GM20431 (cell line): ENCODE results near the gene TTC5.
"Not testable (repeated sequence)": the region's sequence is repeated elsewhere in the genome, so short reads cannot be mapped to it uniquely, and the experiment has no call there.

Experiments
- in situ Hi-C: fragments of 300-500 bp; cut with MseI, MboI; formaldehyde crosslinking; loops from one replicate; pipeline ENCODE4 v1.15.0; 2020; ENCODE audit warnings: low sequenced_read_pairs; ENCODE audit not compliant: unreplicated experiment

Gene TTC5, protein sequence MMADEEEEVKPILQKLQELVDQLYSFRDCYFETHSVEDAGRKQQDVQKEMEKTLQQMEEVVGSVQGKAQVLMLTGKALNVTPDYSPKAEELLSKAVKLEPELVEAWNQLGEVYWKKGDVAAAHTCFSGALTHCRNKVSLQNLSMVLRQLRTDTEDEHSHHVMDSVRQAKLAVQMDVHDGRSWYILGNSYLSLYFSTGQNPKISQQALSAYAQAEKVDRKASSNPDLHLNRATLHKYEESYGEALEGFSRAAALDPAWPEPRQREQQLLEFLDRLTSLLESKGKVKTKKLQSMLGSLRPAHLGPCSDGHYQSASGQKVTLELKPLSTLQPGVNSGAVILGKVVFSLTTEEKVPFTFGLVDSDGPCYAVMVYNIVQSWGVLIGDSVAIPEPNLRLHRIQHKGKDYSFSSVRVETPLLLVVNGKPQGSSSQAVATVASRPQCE

DNA sequence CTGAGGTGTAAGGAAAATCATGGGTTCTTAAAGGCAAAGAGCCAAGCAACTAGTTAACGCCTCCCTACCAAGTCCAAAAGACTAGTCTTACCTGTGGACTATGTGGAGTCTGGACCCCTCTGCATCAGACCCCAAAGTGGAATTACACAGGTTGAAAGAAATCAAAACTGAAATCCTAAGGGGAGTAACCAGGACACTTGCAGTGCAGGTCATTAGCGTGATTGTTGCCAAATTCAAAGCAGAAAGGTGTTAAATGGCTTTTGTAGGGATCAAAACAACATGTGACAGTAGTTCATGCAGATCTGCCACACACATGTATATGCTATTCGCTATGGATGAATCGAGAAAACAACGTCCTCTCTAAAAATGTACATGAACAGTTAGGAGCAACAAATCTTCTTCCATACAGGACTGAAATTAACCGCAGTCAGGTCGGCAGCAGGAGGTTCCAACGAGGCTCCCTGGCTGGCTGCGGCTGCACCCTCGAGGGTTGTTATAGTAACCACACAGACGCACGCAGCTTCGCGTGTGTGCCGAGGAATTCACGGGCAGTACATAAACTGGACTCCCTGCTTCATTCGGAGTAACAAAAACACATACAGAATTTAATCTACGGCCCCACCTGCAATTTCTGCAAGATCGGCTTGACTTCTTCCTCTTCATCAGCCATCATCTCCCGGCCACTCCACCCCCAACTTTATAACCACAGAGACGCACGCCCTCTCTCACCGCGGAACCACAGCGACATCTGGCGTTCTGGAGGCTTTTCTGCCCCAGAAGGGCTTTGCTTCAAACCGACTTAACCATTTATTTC is at the start of gene TTC5:
TSS of gene TTC5 (minus strand) at position 687 of the 814 bp plus-strand sequence. CDS start at position 673, 14 bp downstream.
- in situ Hi-C loops = no loop called here

DNA sequence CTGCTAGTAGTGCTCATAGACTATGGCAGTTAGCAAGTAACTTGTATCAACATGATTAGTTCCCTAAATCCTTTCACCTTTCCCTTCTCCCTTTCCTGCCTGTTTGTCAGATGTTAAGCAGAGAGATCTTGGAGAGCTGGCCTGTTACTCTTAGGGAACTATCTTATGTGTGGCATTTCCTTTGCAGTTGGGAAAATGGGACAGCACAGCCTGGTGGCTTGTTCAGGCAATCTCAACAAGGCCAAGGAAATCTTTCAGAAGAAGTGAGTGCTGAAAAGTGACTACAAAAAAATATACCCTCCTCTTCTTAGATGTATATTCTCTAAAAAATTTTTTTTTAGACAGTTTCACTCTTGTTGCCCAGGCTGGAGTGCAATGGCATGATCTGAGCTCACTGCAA is 45.1 kb upstream of the TTC5 start:
- in situ Hi-C loops = no loop called here

DNA sequence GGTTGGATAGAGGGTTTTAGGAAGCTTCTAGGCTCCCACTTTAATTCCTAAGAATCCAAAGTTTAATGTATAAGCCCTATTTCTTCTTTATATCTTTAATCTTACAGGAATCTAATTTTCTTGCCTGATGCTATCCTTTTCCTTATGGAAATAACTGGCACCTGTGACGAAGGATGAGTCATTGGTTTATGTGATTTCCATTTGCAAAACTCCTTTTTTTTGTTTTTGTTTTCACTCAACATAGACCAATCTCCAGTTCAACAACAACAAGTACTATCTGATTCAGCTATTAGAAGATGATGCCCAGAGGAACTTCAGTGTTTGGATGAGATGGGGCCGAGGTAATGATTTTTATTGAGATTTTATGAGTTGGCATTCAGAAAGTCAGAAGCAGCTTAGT is 44.5 kb upstream of the TTC5 start:
- in situ Hi-C loops = no loop called here

DNA sequence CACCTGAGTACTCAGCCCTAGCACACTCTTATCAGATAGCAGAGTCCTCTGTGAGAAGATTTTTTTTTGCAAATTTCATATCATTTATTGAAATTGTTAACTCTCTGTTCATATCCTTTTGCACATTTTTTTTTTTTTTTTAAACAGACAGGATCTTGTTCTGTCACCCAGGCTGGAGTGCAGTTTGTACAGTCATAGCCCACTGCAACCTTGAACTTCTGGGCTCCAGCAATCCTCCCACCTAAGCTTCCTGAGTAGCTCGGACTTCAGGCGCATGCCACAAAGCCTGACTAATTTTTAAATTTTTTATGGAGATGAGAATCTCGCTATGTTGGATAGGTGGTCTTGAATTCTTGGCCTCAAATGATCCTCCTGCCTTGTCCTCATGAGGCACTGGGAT is 42.0 kb upstream of the TTC5 start:
- in situ Hi-C loops = no loop called here

- in situ Hi-C loops = no loop called here
These were observed 41.0 kb upstream of the TTC5 start for GRCh38 chr14:20346713-20347112.

DNA sequence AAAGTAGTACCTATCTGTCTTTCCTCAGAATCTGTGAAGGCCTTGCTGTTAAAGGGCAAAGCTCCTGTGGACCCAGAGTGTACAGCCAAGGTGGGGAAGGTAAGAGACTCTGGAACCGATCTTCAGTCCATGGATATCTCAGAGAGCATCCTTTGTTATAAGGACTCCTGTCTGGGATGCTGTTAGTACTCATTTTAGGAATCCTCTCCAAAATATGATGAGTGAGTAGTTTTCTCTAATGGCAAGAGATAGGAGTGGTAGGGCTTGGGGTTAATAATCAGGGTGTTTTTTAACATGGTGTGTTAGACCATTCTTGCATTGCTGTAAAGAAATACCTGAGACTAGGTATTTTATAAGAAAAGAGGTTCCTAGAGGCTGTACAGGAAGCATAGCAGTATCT is 39.6 kb upstream of the TTC5 start:
- in situ Hi-C loops = no loop called here

GRCh38 chr14:20343862-20344220 is 38.1 kb upstream of the TTC5 start:
- in situ Hi-C loops = no loop called here

GRCh38 chr14:20343092-20343861 is 37.5 kb upstream of the TTC5 start, which contains the start of gene PARP2:
PARP2 (plus strand) TSS chr14:20343635; CDS start chr14:20343642, 7 bp downstream.
- in situ Hi-C loops = no loop called here

- in situ Hi-C loops = no loop called here
These were observed 35.9 kb upstream of the TTC5 start for GRCh38 chr14:20341646-20342045.

GRCh38 chr14:20341032-20341431 is 35.3 kb upstream of the TTC5 start:
- in situ Hi-C loops = not testable (repeated sequence)

- in situ Hi-C loops = no loop called here
These were observed 28.3 kb upstream of the TTC5 start for GRCh38 chr14:20334017-20334416.

DNA sequence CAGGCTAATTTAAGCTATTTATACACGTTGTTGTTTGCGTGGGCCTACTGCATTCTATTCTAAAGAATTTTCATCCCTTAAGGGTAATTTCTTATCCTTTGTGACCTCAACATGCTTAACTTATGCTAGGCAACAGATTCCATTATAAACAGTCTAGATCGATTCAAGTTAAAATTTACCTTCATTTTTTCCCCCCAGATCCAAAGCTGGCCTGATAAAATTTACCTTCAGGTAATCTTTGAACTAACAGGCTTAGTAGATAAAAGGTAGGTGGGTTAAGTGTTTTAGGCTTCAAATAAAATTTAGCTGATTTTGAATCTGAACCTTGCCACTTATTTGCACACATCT is 27.7 kb upstream of the TTC5 start:
- in situ Hi-C loops = no loop called here

DNA sequence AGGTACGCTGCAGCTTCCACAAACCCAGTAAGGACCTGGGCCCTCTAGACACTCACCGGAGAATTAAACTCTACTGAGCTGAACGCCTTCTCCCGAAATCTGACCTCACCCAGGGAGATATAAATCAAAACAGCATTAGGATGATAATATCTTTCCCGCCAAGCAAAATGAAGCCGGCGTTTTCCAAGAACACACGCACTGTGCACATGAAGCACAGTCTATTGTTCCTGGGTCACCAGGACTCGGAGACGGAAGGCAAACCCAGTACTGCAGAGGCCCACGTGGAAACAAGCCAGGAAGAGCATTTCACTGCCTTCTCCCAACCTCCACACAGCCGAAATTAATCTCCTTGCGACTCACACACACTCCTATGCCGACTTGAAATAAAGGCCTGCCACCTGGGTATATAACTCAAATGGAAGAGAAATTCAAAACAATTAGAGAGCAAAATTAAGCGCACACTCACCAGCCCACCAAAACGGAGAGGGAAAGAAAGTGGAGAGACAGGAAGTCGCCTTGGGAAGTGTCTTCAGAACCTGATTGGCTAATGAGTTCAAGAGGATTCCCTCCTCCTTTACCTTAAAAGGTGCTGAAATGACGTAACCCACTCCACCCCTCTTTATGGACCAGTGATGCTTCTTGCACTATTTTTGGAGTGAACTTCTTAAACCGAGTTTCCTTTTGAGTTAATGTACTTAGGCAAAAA is 27.2 kb upstream of the TTC5 start, which contains the start of gene CCNB1IP1:
TSS of gene CCNB1IP1 (minus strand) at position 492 of the 706 bp plus-strand sequence. CDS start 16,756 bp downstream, outside the sequence.
- in situ Hi-C loops = no loop called here

DNA sequence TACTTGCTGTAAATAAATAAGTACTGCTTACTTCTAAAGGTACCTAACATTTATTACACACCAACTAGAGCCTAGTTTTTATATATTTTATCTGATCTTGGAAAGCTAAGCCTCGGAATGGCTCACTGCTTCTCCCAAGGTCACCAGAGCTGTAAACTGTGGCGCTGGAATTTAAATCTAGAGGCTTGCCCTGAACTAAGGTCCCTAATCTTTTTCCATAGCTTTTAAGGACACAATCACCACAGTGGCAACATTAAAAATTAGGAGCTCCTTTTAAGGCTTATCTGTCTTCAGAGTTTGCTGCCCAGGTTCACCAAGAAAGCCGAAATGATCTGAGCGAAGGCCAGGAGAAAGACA is 26.7 kb upstream of the TTC5 start:
- in situ Hi-C loops = no loop called here

DNA sequence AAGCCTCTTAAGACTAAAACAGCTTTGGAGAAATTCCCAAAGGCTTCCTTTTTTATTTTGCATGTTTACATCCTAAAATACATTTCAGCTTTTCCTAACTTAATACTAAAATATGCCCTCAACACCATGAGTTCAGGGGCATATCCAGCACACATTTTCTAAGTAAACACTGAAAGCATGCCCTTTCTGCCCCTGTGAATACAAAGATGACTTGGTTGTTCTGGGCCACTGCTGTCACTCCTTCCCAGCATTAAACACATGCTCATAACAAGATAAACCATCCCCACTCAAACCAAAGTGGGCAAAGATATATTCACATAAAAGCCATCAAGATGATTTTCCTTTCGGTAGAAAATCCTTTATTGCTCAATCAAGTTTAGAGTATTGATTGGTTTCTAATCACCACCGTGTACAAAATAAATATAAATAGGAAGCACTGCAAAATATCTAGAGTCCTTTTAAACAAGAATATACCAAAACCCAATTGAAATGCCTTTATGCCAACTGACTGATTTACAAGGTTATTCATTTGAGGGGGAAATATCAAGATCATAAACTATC is 25.4 kb upstream of the TTC5 start:
- in situ Hi-C loops = no loop called here

DNA sequence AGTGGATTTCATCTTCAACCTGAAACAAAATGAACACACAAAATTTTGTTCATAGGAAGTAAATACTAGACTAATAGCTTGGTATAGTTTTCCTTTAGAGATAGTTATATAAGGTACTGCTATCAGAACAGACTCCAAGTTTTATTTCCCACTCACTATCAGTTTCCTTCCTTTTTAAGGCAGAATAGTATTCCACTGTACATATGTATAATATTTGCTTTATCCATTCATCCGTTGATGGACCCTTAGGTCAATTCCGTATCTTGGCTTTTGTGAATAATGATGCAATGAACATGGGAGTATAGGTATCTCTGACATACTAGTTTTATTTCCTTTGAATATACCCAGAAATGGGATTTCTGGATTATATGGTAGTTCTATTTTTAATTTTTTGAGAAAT is 23.6 kb upstream of the TTC5 start:
- in situ Hi-C loops = loop anchor here (10.0 kb wide), 1 partner anchor 275 kb away; no protein-coding TSS in a partner anchor

GRCh38 chr14:20328705-20329104 is 23.0 kb upstream of the TTC5 start:
- in situ Hi-C loops = loop anchor here (10.0 kb wide), 1 partner anchor 276 kb away; no protein-coding TSS in a partner anchor

DNA sequence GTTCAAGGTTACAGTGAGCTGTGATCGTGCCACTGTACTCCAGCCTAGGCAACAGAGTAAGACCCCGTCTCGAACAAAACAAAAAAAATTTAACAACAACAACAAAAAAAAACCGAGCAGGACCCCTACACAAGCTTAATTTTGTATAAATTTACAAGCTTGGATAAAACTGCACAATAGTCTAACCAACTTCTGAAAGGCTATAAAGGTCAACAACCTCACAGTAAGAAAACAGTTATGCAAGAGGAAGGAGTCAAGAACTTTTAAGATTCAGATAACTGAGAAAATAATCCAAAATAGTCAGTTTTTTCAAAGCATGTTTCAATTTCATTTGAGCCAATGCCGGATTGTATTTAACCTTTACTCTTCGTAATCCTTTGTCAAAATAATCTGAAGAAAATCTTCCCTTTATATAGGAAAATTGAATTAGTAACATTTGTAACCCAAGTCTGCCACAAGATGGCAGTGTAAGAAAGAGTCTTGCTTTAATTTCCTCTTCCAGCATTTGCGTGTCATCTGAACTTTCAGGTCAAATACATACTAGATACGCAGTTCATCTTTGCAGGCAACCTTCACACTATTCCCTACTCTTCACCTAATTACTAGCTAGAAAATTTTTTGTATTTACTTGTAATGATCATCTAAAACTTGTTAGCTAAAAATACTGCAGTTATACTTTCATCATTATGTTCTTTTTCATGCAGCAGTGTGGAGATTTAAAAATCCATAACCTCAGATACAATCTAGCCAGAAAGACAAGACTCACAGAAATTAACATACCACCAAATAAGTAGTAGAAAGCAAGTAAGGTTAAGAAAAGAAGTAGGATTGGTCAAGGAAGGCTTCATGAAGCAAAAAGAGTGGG is 21.5 kb upstream of the TTC5 start:
- in situ Hi-C loops = loop anchor here (10.0 kb wide), 1 partner anchor 278 kb away; no protein-coding TSS in a partner anchor
